Activated effector memory CD4-positive, alpha-beta T cell treated with anti-CD3 and anti-CD28 coated beads, Interleukin-2, amount 50 U/mL, for 16 hours (primary cell): Measurements from ENCODE around the gene GREB1.

ENCODE experiments used
- DNase-seq: peaks from one replicate; pipeline ENCODE4 v3.0.0-alpha.2; 2020

GREB1 gene

DNA sequence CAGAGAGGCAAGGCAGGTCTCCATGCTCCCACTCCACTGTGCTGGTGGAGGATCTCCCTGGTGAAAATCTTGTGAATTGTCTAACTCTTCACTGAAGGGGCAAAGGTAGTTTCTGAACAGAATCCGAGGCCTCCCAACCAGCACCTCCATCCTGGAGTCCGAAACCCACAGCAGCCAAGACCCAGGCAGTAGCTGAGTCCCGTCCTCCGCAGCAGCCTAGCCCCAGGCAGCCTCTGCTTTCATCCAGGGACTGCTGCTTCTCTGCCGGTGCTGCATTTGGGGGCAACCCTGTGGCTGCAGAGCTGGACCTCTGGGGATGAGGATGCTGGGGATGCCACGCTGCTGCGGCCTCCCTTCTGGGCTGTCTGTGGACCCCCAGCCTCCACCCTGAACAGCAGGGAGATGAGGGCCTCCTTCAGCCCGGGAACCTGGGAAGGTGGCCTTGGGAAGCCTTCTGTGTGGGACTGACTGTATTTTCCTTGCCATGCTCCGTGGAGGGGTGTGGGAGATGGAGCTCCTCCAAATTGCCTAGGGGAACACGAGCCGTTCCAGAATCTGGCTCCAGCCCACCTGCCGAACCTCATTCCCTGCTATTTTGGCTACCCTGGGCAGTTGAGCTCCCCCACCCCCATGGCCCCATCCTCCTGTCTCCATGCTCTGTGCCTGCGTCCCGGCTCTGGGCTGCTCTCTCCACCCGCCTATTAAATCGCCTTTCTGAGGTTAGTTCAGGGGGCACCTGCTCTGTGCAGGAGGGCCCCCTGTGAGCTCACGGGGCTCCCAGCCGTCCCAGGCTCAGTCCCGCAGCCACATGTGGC, 48.2 kb downstream of the GREB1 start:
- no peak for DNase-seq

DNA sequence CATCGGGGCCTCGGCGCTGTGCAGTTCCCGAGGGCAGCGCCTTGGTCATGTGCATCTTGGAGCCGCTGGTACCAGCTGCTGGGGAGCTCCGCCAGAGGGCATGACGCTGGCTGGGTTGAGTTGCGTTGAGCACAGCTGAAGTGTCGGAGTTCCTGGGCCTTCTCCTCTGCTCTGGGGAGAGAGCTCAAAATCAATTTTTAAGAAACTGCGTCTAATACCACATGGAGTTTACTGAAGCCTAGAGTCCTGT, 48.7 kb downstream of the GREB1 start:
- no peak for DNase-seq

DNA sequence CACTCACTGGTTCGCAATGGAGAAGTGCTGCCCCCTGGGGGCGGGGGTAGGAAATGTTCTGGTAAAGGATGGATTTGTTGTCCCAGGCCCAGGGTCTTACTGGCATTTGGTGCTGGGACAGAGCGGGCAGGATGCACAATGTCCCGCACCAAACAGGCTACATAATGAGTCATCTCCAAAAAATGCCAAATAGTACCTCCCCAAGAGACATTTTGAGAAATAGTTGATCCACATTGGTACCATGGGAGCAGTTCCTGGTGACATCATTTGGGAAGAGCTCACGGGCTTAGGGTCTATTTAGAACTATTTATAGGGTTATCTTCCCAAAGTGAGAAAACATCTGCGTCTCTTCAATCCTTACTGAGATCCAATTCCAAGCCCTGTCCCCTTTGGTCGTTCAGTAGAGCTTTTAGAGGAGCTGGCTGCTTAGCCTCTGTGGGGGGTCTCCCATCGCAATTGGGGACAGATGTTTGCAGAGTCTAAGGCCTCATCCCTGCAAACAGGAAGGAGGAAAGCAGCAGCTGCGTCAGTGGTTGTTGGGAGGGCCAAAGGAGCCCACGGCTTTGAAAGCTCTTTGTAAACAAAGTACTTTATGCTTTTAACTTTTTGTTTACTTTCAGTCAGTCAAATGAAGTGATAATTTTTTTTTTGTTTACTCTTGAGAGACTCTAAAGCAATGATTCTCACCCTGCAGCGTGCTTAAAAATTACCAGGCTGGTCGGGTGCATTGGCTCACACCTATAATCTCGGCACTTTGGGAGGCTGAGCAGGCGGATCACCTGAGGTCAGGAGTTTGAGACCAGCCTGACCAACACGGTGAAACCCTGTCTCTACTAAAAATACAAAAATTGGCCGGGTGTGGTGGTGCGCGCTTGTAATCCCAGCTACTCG, 49.3 kb downstream of the GREB1 start:
- DNase-seq, result peak; percentile 86

DNA sequence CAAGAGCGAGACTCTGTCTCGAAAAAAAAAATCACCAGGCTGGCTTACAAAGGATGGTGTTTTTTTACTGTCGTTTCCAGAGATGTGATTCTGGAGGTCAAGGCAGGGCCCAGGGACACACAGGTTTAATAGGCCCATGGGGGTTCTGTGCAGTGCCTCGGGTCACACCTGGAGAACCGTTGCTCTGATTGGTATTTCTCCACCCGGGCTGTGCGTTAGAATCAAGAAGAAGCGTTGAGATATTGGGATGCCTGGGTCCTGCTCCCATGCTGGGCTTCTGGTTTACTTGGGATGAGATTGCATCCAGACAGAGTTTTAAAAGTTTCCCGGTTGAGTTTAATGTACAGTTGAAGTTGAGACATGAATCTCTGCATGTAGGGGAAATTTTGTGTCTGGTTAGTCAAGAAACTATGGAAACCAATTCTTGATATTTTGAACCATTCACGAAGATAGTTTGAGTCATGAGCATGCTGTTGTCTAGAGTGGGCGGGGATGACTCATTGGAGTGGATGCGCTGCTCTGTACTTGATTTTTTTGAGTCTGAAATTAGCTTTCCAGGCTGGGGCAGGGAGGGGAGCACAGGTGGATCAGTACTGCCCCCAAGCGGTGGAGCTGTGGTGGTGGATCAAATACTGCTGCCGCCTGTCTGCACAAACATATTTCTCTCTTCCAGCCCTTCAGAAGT, 50.1 kb downstream of the GREB1 start:
- peak; percentile 91 for DNase-seq

DNA sequence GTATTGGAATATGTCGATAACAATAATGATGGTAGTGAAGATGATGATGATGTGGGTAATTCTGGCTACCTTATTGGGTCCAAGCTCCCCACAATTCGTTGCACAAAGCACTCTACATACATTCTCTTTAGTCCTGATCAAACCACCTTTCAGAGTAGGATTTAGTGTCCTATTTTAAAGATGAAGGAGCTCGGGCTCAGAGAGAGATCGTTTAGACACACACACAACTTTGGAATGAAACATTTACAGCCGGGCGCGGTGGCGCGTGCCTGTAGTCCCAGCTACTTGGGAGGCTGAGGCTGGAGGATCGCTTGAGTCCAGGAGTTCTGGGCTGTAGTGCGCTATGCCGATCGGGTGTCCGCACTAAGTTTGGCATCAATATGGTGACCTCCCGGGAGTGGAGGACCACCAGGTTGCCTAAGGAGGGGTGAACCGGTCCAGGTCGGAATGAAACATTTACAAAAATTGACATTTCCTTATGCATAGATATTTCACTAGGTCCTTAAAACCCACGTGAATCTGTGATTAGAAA, 50.7 kb downstream of the GREB1 start:
- no peak for DNase-seq

DNA sequence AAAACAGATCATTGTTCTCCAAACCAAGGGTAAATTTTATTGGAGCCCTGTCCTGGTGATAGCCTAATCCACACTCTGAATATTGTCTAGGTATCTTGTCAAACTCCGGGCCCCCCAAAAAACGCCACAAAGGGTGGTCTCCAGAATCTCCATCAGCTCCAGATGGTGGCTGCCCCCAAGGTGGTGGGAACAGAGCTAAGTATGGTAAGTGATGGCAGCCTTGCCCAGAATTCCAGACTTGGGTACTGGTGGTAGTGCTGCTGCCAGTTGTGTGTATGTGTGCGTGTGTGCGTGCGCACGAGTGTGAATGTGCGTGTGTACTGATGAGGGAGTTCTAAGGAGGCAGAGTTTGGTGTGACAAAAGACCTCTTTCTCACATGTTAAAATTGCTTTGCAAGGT, 51.2 kb downstream of the GREB1 start:
- no peak for DNase-seq

DNA sequence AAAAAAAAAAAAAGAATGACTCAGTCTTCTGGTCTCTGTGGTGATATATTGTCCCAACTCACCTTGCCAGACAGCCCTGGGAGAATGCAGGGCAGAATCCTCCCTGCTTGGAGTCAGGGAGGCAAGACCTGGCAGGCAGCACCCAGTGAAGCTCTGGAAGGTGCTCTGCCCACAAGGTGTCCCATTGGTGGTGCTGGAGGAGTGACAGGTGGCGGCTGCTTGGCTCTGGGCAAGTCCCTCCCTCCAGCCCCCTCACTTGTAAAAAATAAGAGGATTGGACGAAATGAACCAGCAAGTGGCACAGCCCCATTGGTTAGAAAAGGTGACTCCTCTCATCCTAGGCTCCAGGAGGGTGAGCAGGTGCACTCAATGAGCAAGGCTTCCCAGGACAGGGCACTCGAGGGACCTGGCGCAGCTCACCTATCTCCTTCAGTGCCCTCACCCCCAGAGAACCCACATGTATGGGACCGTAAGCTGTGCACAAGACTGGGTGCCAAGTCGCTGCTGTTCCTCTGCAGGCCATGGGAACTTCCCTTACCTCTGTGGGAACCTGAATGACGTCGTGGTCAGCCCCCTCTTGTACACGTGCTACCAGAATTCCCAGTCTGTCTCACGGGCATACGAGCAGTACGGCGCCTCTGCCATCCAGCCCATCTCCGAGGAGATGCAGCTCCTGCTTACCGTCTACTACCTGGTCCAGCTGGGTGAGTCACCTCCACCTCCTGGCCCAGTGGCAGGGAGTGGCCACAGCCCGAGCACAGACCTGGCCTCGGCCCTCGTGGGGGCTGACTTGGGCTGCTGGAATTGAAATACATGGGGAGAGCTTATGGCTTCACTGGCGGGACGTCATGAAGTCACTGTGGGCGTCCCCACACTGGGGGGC, 54.6 kb downstream of the GREB1 start:
- no peak for DNase-seq

DNA sequence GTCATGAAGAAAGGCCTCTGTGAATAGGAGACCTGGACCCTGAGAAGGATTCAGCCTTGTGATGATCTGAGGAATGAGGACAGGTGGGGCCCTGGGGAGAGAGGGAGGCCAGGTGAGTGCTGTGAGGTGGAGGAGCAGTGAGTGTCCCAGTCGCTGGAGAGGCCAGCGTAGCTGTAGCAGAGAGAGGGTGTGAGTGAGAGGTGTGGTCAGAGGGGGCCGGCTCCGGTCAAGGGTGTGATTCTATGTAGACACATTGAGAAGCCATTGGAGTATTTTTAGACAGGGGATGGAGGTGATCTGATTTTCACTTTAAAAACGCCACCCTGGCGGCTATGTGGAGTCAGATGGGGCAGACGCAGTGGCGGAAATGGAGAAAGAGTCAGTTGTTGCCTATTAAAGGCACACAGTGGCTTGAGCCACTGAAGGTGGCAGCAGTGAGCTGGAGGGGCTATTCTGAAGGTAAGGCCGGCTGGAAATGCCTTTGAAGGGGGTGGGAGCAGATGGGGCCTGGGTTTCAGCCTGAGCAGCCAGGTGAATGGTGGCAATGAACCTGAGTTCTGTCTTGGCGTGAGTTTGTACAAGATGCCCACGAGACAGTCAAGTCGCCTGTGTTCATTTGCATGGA, 55.6 kb downstream of the GREB1 start:
- DNase-seq, result no peak

DNA sequence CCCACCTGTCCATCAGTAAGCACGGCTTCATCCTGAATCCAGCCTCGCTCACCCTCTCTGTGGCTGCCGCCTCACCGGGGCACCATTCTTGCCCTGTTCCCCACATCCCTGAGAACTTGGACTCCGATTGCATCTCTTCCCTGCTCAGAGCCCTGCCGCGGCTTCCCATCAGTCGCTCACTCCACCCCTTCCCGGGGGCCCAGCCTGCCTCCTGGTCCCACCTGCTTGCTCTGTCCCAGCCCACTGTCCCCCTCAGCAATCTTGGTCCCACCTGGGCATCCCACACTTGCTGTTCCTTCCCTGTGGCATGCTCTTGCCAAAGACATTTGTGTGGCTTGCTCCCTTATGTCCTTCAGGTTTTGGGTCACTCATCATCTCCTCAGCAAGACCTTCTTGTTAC, 56.3 kb downstream of the GREB1 start:
- DNase-seq, result no peak

DNA sequence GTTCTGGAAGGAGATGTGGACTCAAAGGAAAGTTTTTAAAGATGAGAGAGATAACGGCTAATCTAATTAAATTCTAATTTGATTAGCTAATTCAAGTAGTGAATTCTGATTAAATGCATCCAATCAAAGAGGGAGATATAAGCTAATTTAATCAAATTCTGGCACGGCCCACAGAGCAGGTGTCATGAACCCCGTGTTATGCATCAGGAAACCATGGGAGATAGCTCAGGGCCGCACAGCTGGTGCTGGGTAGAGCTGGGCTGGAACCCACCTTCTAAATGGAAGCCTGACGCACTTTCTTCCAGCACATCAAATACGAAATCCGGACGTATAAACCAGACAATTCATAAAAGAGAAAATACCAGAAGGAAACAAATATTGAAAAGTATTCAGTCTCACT, 57.2 kb downstream of the GREB1 start:
- DNase-seq, result no peak

DNA sequence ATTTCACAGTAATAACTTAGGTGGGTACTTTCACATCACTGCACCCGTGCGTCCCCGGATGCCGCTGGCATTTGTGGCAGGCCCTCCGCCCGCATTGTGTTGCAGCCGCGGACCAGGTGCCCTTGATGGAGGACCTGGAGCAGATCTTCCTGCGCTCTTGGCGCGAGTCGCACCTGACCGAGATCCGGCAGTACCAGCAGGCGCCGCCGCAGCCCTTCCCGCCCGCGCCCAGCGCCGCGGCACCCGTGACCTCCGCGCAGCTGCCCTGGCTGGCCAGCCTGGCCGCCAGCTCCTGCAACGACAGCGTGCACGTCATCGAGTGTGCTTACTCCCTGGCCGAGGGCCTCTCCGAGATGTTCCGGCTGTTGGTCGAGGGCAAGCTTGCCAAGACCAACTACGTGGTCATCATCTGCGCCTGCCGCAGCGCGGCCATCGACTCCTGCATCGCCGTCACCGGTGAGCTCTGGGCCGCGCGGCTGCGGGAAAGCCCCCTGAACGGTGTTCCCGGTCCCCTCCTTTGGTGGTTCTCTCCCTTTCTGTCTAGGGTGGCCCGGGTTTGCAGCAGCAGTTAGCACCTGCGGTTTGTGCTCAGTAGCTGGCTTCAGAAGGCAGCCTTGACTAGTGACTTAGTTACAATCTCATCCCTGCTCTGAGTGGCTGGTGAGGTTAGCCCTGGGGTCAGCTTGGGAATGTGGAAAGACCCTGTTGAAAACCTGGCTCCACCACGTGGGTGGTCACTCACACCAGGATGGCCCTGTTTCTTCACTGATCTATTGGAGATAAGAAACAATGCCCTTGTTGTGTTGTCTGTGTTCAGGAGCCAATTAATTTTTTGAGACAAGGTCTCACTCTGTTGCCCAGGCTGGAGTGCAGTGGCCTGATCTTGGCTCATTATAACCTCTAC, 59.1 kb downstream of the GREB1 start:
- no peak for DNase-seq

DNA sequence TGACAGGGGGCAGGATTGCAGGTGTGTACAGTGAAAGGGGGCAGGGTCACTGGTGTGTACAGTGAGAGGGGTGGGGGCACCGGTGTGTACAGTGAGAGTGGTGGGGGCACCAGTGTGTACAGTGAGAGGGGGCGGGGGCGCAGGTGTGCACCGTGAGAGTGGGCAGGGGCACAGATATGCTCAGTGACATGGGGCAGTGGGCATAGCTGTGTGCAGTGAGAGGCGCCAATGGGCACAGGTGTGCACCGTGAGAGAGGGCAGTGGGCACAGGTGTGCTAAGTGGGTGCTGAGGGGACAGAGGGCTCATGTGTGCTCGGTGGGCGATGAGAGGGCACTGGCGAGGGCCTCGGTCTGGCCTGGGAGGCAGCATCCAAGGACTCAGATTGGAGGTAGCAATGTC, 63.0 kb downstream of the GREB1 start:
- no peak for DNase-seq

DNA sequence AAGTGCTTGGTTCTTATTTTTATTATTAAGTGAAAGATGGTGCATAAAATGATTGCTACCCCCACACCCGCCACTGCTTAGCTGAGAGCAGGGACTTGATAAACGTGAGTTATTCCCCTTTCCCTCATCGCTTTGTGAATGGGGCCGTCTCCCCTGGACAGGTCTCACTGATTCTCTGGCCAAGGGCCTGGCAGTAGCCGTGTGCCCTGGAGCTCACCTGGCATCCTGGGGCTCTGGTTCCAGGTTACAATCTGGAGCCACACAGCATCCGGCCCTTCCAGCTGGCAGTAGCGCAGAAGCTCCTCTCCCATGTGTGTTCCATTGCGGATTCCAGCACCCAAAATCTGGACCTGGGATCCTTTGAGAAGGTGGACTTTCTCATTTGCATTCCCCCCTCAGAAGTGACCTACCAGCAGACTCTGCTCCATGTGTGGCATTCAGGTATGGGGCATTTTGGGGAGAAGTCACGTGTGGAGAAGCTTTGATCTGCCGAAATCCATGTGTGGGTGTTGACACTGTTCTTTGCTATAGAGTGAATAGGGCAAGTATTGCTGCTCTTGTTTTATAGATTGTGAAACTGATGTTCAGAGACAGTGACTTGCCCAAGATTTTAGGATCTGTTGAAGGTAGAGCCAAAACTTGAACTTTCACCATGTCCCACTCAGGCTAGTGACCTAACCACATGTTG, 63.8 kb downstream of the GREB1 start:
- no peak for DNase-seq

DNA sequence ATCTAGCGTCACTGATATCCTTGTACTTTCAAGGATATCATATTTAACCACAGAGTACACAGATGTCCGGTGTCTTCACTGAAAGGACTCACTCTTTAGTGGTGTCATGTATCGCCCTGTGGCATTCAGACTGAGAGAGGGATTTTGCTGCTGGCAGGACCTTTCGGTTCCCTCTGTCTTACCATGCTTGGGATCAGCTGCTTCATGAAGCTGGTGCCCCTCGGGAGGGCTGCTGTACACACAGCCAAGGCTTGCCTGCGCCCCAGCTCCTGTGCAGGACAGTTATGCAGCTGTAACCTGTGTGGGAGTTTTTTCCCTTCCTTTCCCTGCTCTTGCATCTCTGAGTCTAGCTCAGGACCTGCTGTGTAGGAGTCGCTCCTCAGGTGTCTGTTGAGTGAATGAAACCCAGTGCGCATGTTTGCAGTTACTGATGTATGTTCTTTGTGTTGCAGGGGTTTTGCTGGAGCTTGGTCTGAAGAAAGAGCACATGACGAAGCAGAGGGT, 64.4 kb downstream of the GREB1 start:
- no peak for DNase-seq

DNA sequence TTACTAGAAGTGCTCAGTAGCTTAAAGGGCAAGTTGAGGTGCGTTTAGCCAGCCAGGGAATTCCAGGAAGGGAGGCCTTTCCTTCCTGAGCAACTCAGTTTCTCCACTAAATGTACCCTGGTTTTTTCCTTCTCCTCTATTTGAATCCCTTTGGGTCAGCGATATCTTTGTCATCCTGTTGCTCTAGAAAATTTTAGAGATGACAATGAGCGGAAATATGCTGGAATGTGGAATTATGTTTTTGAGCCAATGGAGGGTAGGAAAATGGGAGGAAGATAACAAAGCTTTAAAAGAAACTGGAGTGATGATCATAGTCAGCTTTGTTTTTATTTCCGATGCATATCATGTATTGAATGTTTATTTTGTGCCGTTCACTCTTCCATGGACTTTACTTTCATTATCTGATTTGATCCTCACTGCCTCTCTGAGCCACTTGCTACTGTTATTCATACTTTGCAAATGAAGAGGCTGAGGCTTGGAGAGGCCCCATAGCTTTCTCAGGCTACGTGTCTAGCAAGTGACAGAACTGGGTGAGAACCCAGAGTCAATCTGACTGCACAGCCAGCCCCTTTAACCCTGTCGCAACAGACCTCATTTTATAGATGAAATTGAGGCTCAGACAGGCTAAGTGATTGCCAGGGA, 68.8 kb downstream of the GREB1 start:
- no peak for DNase-seq

DNA sequence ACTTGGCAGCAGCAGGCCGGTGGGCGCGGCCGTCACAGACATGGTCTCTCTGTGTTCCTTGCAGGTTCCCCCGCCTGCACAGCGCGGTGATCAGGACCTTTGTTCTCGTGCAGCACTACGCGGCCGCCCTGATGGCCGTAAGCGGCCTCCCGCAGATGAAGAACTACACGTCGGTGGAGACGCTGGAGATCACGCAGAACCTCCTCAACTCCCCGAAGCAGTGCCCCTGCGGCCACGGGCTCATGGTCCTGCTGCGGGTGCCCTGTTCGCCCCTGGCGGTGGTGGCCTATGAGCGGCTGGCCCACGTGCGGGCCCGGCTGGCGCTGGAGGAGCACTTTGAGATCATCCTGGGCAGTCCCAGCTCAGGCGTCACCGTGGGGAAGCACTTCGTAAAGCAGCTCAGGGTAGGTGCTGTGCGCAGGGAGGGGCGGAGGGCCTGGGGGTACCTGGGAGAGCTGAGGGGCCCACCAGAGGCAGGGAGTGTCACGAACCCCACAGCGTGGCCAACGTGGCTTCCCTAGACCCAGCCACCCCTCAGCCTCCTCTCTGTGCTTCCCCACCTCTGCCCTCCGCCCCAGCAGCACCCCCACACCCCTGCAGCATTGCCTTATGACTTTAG, 76.9 kb downstream of the GREB1 start:
- DNase-seq, result no peak

DNA sequence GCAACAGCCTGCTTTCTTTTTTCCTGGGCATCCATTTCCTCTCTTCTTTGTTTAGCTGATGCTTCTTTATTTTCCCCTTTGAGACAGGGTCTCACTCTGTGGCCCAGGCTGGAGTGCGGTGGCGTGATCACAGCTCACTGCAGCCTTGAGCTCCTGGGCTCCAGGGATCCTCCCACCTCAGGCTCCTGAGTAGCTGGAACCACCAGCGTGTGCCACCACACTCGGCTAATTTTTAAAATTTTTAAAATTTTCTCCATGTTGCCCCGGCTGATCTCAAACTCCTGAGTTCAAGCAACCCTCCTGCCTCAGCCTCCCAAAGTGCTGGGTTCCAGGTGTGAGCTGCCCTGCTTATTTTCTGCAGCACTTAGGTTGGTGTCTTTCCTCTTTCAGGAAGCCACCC, 77.4 kb downstream of the GREB1 start:
- DNase-seq, result no peak

DNA sequence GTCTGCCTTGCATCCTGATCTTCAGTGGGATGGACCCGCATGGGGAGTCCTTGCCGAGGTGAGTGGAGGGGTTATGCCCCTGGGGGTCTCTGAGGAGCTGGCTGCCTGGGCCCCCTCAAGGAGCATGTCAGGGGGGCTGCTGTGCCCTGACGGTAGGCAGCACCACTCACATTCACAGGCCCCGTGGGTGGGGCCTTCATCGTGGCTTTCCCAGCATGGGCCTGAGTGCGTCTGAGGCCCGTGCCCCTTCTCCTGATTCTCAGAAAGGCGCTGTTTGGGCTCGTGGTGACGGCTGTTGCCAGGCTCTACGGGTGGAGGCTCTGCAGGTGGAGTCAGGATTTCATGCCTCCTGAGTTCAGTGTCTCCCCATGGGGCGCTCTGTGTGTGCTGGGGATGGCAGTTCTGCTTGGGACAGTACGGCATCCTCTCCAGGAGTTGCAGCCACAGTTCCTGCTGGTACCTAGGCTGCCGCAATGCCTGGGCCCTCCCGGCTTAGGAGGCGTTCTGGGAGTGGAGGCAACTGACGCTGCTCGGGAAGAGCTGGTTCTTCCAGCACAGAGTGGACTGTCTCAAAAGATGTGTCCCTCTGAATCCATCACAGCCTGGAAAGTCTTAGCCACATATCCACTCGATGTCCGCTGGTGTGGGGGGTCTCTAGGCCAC, 78.8 kb downstream of the GREB1 start:
- DNase-seq, result no peak

DNA sequence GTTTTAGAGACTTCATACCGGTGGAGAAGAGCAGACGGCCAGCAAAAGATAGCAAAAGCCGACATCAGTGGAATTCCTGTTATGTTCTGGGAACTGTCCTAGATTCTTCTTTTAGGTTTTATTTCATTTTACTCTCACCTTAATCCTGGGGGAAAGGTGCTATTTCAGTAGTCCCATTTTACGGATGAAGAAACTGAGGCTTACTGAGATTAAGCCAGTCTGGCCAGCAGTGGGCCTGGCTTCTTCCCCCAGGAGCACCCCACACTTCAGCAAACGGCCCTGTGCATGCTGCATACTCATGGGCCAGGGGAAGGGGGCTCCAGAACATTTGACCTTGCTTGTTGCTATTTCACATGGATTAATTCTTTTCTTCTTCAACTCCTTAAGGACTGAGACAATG, 79.5 kb downstream of the GREB1 start:
- DNase-seq, result no peak
